Natural killer cell (primary cell): ENCODE measurements around the gene SLC6A4. TPM values are rescaled to one million over a fixed set of nuclear protein-coding genes. Genes with fewer than 3 reads are reported as not detected.

Experiments
- ATAC-seq, 3 donors: fragments of 150-1000 bp in 2 of 3; fragments of 200-7000 bp in 1 of 3; cut with Tn5 transposase; 1 replicate in 1 of 3; 2 replicates in 2 of 3; pipeline ENCODE4 v1.10.0; 2021; ENCODE audit warnings: mild to moderate bottlenecking in 2 of 3, moderate library complexity in 2 of 3
- DNase-seq, 2 donors: peaks; one replicate each; pipeline versions ENCODE4 v3.0.0 to v3.0.0-alpha.2; 2013 to 2021; ENCODE audit warnings: mixed read lengths in 1 of 2
- H3K27ac ChIP-seq: one replicate; pipeline ENCODE4 v1.5.1; 2013; ENCODE audit warnings: mild to moderate bottlenecking, low read length
- H3K27me3 ChIP-seq: one replicate; pipeline ENCODE4 v1.6.1; 2013; ENCODE audit warnings: low read length; ENCODE audit not compliant: control insufficient read depth, insufficient read depth
- H3K36me3 ChIP-seq: one replicate; pipeline ENCODE4 v1.6.1; 2013; ENCODE audit warnings: low read length; ENCODE audit not compliant: control insufficient read depth, insufficient read depth
- H3K4me1 ChIP-seq: one replicate; pipeline ENCODE4 v1.6.1; 2013; ENCODE audit warnings: low read length; ENCODE audit not compliant: control insufficient read depth, insufficient read depth
- H3K4me3 ChIP-seq: one replicate; pipeline ENCODE4 v1.5.1; 2013; ENCODE audit warnings: low read length
- H3K9me3 ChIP-seq: one replicate; pipeline ENCODE4 v1.6.1; 2013; ENCODE audit warnings: low read length; ENCODE audit not compliant: control insufficient read depth, insufficient read depth
- H3K27ac Mint-ChIP-seq, 2 donors: one replicate each; pipeline ENCODE4 v1.8.0; 2022; ENCODE audit warnings: mild to moderate bottlenecking in 2 of 2, mixed read lengths in 2 of 2, moderate library complexity in 1 of 2
- H3K27me3 Mint-ChIP-seq, 2 donors: one replicate each; pipeline ENCODE4 v1.8.0; 2022; ENCODE audit warnings: low read depth in 2 of 2, mixed read lengths in 2 of 2
- H3K36me3 Mint-ChIP-seq: one replicate; pipeline ENCODE4 v1.8.0; 2022; ENCODE audit warnings: mixed read lengths
- H3K4me1 Mint-ChIP-seq, 2 donors: one replicate each; pipeline ENCODE4 v1.8.0; 2022; ENCODE audit warnings: mixed read lengths in 2 of 2
- H3K4me3 Mint-ChIP-seq: one replicate; pipeline ENCODE4 v1.8.0; 2022; ENCODE audit warnings: mild to moderate bottlenecking, moderate library complexity, mixed read lengths
- H3K9me3 Mint-ChIP-seq, 2 donors: one replicate each; pipeline ENCODE4 v1.8.0; 2022; ENCODE audit warnings: mixed read lengths in 2 of 2
- WGBS: methylation state at CpG from one replicate; pipeline ENCODE4 v1.1.7; 2013; ENCODE audit warnings: missing lambda C conversion rate; ENCODE audit not compliant: insufficient coverage; 5-methylcytosine and 5-hydroxymethylcytosine counted together
- intact Hi-C: fragments of 100-400 bp; cut with micrococcal nuclease; formaldehyde crosslinking; loops from one replicate; pipeline ENCODE4 v1.14.2; 2022
- total RNA-seq, 4 donors: library from RNA; stranded (reverse); fragments of 120-200 nt in 1 of 4; gene quantifications; one replicate each; pipeline versions ENCODE4 v1.2.3 to v1.2.4, GENCODE V29; 2013 to 2022
- TF ChIP-seq, protein P1 (sequence below): fragments of 200-600 bp; IDR thresholded peaks from one replicate; pipeline ENCODE4 v1.8.0; 2022; ENCODE audit warnings: antibody characterized with exemption

SLC6A4 gene
- total RNA-seq, 3 donors from 2014 or later (not counting 1 experiment from before 2014, with no cell fraction given) = 0.43 to 3.5 (median 0.58) TPM

DNA sequence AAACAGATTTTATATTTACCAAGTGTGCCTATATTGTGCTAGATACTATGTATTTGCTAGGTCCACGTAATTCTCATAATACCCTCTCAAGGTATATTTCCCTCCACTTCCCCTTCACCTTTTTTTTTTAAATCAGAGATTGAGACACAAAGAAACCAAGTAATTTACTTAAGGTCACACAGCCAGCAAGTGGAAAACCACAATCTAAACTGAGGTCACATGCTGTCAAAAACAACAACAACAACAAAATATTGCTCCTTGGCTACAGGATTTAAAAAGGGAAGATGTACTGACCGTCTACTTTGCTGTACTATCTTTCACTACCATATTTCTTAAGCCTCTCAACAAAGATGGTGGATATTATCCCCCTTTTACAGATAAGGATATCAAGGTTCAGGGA, 40.4 kb upstream of the SLC6A4 start:
- WGBS = 50% methylated on average over 1 of the region's 2 CpGs
- TF ChIP-seq, protein P1, sequence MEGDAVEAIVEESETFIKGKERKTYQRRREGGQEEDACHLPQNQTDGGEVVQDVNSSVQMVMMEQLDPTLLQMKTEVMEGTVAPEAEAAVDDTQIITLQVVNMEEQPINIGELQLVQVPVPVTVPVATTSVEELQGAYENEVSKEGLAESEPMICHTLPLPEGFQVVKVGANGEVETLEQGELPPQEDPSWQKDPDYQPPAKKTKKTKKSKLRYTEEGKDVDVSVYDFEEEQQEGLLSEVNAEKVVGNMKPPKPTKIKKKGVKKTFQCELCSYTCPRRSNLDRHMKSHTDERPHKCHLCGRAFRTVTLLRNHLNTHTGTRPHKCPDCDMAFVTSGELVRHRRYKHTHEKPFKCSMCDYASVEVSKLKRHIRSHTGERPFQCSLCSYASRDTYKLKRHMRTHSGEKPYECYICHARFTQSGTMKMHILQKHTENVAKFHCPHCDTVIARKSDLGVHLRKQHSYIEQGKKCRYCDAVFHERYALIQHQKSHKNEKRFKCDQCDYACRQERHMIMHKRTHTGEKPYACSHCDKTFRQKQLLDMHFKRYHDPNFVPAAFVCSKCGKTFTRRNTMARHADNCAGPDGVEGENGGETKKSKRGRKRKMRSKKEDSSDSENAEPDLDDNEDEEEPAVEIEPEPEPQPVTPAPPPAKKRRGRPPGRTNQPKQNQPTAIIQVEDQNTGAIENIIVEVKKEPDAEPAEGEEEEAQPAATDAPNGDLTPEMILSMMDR = no peak
- no peak for ATAC-seq
- intact Hi-C loops = no loop called here
- no peaks in the 10 kb centered on the region for H3K4me1 ChIP-seq
- Mint-ChIP-seq H3K27ac (no peak overlapping the region), H3K27me3 (no peaks in the 10 kb centered on the region), H3K9me3 (no peaks in the 10 kb centered on the region), H3K36me3 (peaks cover 18% of the 10 kb centered on the region), H3K4me3 (no peak overlapping the region), H3K4me1 (peaks cover 9 to 11% of the 10 kb centered on the region in 2 donors)
- H3K27ac ChIP-seq = no peak overlapping the region
- no peak for DNase-seq
- H3K4me3 ChIP-seq = no peak overlapping the region
- H3K9me3 ChIP-seq = no peaks in the 10 kb centered on the region
- H3K36me3 ChIP-seq = peaks cover 58% of the 10 kb centered on the region
- H3K27me3 ChIP-seq = no peaks in the 10 kb centered on the region

DNA sequence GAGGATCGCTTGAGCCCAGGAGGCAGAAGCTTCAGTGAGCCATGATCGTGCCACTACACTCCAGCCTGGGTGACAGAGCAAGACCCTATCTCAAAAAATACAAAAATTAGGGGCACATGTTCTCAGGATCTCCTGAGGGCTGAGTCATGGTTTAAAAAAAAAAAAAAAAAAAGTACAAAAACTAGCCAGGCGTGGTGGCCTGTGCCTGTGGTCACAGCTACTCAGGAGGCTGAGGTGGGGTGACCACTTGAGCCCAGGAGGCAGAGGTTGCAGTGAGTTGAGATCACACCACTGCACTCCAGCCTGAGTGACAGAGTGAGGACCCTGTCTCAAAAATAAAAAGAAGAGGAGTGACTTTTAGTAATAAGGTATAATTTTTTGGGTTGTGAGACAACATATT, 39.4 kb upstream of the SLC6A4 start:
- Histone ChIP-seq H3K9me3 (no peaks in the 10 kb centered on the region), H3K36me3 (peaks cover 55% of the 10 kb centered on the region), H3K27ac (no peak overlapping the region), H3K4me3 (no peak overlapping the region), H3K4me1 (no peaks in the 10 kb centered on the region), H3K27me3 (no peaks in the 10 kb centered on the region)
- H3K4me3 Mint-ChIP-seq = no peak overlapping the region
- TF ChIP-seq, protein P1 = no peak
- H3K4me1 Mint-ChIP-seq = peaks cover 9 to 11% of the 10 kb centered on the region in 2 donors
- ATAC-seq (no peak), DNase-seq (no peak)
- no peaks in the 10 kb centered on the region for H3K9me3 Mint-ChIP-seq
- H3K27ac Mint-ChIP-seq = no peak overlapping the region
- peaks cover 25% of the 10 kb centered on the region for H3K36me3 Mint-ChIP-seq
- intact Hi-C loops = no loop called here
- no peaks in the 10 kb centered on the region for H3K27me3 Mint-ChIP-seq
- 97% methylated on average over 2 of the region's 3 CpGs for WGBS

- Mint-ChIP-seq H3K9me3 (no peaks in the 10 kb centered on the region), H3K27ac (no peak overlapping the region), H3K4me3 (no peak overlapping the region), H3K4me1 (peaks cover 9 to 11% of the 10 kb centered on the region in 2 donors), H3K27me3 (no peaks in the 10 kb centered on the region), H3K36me3 (peaks cover 31% of the 10 kb centered on the region)
- no peaks in the 10 kb centered on the region for H3K4me1 ChIP-seq
- H3K27me3 ChIP-seq = no peaks in the 10 kb centered on the region
- no peak for ATAC-seq
- no peak for DNase-seq
- no peaks in the 10 kb centered on the region for H3K9me3 ChIP-seq
- peaks cover 56% of the 10 kb centered on the region for H3K36me3 ChIP-seq
- H3K27ac ChIP-seq = no peak overlapping the region
- 97% methylated on average over 6 of the region's 6 CpGs for WGBS
- H3K4me3 ChIP-seq = no peak overlapping the region
- intact Hi-C loops = no loop called here
- TF ChIP-seq, protein P1 = no peak
These were observed 37.9 kb upstream of the SLC6A4 start for GRCh38 chr17:30273373-30273772.

GRCh38 chr17:30271102-30271501, 35.6 kb upstream of the SLC6A4 start:
- ATAC-seq = no peak
- TF ChIP-seq, protein P1 = no peak
- intact Hi-C loops = no loop called here
- peaks cover 6 to 9% of the 10 kb centered on the region in 2 donors for H3K4me1 Mint-ChIP-seq
- no peaks in the 10 kb centered on the region for H3K27me3 Mint-ChIP-seq
- Histone ChIP-seq H3K9me3 (no peaks in the 10 kb centered on the region), H3K36me3 (peaks cover 66% of the 10 kb centered on the region), H3K27ac (no peak overlapping the region), H3K27me3 (no peaks in the 10 kb centered on the region), H3K4me1 (no peaks in the 10 kb centered on the region), H3K4me3 (no peak overlapping the region)
- peaks cover 46% of the 10 kb centered on the region for H3K36me3 Mint-ChIP-seq
- 98% methylated on average over 6 of the region's 6 CpGs for WGBS
- no peak overlapping the region for H3K27ac Mint-ChIP-seq
- no peak for DNase-seq
- H3K4me3 Mint-ChIP-seq = no peak overlapping the region
- H3K9me3 Mint-ChIP-seq = no peaks in the 10 kb centered on the region
